HepG2 (cell line): ENCODE results near the gene PRM3. TPM values are rescaled to one million over a fixed set of nuclear protein-coding genes. Genes with fewer than 3 reads are reported as not detected.

ENCODE experiments used
- HOXA5 ChIP-seq: sonication (generic); formaldehyde crosslinking; IDR thresholded peaks from 2 replicates; pipeline ENCODE4 v1.4.0; 2020; ENCODE audit warnings: missing genetic modification reagents
- SRSF1 ChIP-seq: fragments of 200-400 bp; formaldehyde crosslinking; optimal IDR thresholded peaks from 2 replicates; pipeline ENCODE3; 2017; ENCODE audit warnings: mild to moderate bottlenecking, low read depth, low read length, moderate library complexity
- ZFP90 ChIP-seq: sonication (generic); formaldehyde crosslinking; IDR thresholded peaks from 2 replicates; pipeline ENCODE4 v1.8.0; 2022; ENCODE audit warnings: missing genetic modification reagents, mild to moderate bottlenecking, inconsistent platforms, borderline replicate concordance
- ZFY ChIP-seq: sonication (generic); formaldehyde crosslinking; IDR thresholded peaks from 2 replicates; pipeline ENCODE4 v1.4.0; 2020; ENCODE audit warnings: missing genetic modification reagents
- ZNF143 ChIP-seq: sonication (generic); formaldehyde crosslinking; IDR thresholded peaks from 2 replicates; pipeline ENCODE4 v1.4.0; 2020; ENCODE audit warnings: missing genetic modification reagents
- ZNF547 ChIP-seq: sonication (generic); formaldehyde crosslinking; IDR thresholded peaks from 2 replicates; pipeline ENCODE4 v1.5.1; 2020; ENCODE audit warnings: mild to moderate bottlenecking, missing genetic modification reagents
- ZNF776 ChIP-seq: sonication (generic); formaldehyde crosslinking; IDR thresholded peaks from 2 replicates; pipeline ENCODE4 v1.4.0; 2020; ENCODE audit warnings: mild to moderate bottlenecking, missing genetic modification reagents
- polyA plus RNA-seq, 8 experiments: library from polyadenylated mRNA; depleted of rRNA in 3 of 8; stranded (reverse) in 7 of 8; unstranded in 1 of 8; fragments of >200 nt; fragmentation: Illumina TruSeq in 4 of 8; extraction: Trizol in 4 of 8; gene quantifications; 2 replicates each; pipeline versions ENCODE4 v1.2.1 to v1.2.3, GENCODE V29; 2011 to 2016; ENCODE audit warnings: low read depth in 4 of 8, missing spikeins in 1 of 8, mixed read lengths in 1 of 8; ENCODE audit not compliant: insufficient read depth in 1 of 8
- total RNA-seq, 5 experiments: library from RNA; depleted of rRNA; stranded (reverse); fragments of >200 nt; fragmentation: Illumina TruSeq; extraction: Trizol; gene quantifications; 2 replicates each; pipeline ENCODE4 v1.2.3, GENCODE V29; 2016; ENCODE audit warnings: low read depth in 1 of 5
- TF ChIP-seq, protein P1 (sequence below): sonication (generic); formaldehyde crosslinking; IDR thresholded peaks from 2 replicates; pipeline ENCODE4 v1.5.1; 2020; ENCODE audit warnings: missing genetic modification reagents, mild to moderate bottlenecking, borderline replicate concordance
- TF ChIP-seq, protein P2 (sequence below): sonication (generic); formaldehyde crosslinking; IDR thresholded peaks from one replicate; pipeline ENCODE4 v1.5.1; 2020; ENCODE audit warnings: mild to moderate bottlenecking, missing genetic modification reagents; ENCODE audit errors: not compliant biosample characterization
- TF ChIP-seq, protein P3 (sequence below), 2 experiments: IDR thresholded peaks; 2 replicates each; pipeline ENCODE4 v1.6.1; 2011 to 2012; ENCODE audit warnings: low read length in 2 of 2, borderline replicate concordance in 1 of 2, low read depth in 1 of 2, mild to moderate bottlenecking in 1 of 2, moderate library complexity in 1 of 2
- TF ChIP-seq, protein P4 (sequence below): sonication (generic); formaldehyde crosslinking; IDR thresholded peaks from 2 replicates; pipeline ENCODE4 v1.8.0; 2022; ENCODE audit warnings: missing genetic modification reagents, mild to moderate bottlenecking, inconsistent platforms, borderline replicate concordance

Gene PRM3
- total and polyA plus RNA-seq, 2 of the 13 experiments (the other 11 are each of a cell fraction or from before 2014, with no cell fraction given), result not detected

DNA sequence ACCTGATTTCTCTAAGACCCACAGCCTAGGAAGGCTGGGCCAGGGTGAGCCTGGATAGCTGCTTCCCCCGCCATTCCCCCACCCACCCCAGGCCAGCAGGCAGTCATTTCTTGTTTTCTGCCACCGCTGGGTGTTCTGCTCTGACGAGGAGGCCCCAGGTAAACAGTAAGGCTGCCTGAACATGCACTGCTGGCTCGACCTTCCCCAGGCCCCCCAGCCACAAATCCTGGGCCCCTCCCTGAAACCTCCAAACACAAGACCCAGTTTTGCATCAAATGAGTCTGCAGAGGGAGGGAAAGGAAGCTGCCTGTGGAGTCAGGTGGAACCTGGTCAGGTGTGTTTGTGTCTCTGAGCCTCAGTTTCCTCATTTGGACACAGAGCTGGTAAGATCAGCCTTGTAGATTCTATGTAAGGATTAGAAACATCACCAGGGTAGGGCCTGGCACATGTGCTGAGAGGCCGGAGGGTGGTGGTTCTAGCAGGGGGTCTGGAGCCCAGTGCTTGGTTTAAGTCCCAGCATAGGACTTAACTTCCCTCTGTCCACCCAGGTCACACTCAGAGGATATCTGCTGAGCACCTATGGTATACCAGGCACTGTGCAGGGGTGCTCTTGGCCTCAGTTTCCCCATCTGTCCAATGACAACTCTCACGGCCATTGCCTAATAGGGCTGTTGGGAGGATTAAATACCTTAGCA lies 26.6 kb upstream of the PRM3 start (continued):
- 0 out of 2 replicates have a peak, but pooled peaks have one; percentile 41 for TF ChIP-seq HOXA5 (CRISPR knock-in tag)
- TF ChIP-seq ZNF143 (CRISPR knock-in tag), result 0 out of 2 replicates have a peak, but pooled peaks have one; percentile 22
- TF ChIP-seq ZFP90 (CRISPR knock-in tag), result 0 out of 2 replicates have a peak, but pooled peaks have one; percentile 52
- TF ChIP-seq, protein P1, sequence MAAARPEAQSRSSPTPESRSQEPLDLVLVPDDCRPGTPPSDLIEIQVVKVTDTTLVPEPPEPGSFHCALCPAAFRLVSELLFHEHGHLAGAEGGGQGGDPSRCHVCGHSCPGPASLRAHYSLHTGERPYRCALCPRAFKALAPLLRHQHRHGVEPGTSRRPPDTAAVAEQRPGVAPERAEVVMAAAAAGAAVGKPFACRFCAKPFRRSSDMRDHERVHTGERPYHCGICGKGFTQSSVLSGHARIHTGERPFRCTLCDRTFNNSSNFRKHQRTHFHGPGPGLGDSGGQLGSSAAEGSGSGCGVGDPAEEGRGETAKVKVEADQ, result peak; percentile 79; the same call in 1 of the 2 replicates
- TF ChIP-seq, protein P2, sequence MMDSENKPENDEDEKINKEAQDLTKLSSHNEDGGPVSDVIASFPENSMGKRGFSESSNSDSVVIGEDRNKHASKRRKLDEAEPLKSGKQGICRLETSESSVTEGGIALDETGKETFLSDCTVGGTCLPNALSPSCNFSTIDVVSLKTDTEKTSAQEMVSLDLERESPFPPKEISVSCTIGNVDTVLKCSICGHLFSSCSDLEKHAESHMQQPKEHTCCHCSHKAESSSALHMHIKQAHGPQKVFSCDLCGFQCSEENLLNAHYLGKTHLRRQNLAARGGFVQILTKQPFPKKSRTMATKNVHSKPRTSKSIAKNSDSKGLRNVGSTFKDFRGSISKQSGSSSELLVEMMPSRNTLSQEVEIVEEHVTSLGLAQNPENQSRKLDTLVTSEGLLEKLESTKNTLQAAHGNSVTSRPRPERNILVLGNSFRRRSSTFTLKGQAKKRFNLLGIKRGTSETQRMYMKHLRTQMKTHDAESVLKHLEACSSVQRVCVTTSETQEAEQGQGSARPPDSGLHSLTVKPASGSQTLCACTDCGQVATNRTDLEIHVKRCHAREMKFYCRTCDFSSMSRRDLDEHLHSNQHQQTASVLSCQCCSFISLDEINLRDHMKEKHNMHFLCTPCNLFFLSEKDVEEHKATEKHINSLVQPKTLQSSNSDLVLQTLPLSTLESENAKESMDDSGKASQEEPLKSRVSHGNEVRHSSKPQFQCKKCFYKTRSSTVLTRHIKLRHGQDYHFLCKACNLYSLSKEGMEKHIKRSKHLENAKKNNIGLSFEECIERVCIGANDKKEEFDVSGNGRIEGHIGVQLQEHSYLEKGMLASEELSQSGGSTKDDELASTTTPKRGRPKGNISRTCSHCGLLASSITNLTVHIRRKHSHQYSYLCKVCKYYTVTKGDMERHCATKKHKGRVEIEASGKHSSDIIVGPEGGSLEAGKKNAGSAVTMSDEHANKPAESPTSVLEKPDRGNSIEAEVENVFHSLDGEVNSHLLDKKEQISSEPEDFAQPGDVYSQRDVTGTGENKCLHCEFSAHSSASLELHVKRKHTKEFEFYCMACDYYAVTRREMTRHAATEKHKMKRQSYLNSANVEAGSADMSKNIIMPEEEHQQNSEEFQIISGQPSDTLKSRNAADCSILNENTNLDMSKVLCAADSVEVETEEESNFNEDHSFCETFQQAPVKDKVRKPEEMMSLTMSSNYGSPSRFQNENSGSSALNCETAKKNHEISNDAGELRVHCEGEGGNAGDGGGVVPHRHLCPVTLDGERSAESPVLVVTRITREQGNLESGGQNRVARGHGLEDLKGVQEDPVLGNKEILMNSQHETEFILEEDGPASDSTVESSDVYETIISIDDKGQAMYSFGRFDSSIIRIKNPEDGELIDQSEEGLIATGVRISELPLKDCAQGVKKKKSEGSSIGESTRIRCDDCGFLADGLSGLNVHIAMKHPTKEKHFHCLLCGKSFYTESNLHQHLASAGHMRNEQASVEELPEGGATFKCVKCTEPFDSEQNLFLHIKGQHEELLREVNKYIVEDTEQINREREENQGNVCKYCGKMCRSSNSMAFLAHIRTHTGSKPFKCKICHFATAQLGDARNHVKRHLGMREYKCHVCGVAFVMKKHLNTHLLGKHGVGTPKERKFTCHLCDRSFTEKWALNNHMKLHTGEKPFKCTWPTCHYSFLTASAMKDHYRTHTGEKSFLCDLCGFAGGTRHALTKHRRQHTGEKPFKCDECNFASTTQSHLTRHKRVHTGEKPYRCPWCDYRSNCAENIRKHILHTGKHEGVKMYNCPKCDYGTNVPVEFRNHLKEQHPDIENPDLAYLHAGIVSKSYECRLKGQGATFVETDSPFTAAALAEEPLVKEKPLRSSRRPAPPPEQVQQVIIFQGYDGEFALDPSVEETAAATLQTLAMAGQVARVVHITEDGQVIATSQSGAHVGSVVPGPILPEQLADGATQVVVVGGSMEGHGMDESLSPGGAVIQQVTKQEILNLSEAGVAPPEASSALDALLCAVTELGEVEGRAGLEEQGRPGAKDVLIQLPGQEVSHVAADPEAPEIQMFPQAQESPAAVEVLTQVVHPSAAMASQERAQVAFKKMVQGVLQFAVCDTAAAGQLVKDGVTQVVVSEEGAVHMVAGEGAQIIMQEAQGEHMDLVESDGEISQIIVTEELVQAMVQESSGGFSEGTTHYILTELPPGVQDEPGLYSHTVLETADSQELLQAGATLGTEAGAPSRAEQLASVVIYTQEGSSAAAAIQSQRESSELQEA (CRISPR knock-in tag), result peak; percentile 50
- peak; percentile 42 for TF ChIP-seq SRSF1
- peak; percentile 48 for TF ChIP-seq ZFY (CRISPR knock-in tag)
- TF ChIP-seq, protein P3, sequence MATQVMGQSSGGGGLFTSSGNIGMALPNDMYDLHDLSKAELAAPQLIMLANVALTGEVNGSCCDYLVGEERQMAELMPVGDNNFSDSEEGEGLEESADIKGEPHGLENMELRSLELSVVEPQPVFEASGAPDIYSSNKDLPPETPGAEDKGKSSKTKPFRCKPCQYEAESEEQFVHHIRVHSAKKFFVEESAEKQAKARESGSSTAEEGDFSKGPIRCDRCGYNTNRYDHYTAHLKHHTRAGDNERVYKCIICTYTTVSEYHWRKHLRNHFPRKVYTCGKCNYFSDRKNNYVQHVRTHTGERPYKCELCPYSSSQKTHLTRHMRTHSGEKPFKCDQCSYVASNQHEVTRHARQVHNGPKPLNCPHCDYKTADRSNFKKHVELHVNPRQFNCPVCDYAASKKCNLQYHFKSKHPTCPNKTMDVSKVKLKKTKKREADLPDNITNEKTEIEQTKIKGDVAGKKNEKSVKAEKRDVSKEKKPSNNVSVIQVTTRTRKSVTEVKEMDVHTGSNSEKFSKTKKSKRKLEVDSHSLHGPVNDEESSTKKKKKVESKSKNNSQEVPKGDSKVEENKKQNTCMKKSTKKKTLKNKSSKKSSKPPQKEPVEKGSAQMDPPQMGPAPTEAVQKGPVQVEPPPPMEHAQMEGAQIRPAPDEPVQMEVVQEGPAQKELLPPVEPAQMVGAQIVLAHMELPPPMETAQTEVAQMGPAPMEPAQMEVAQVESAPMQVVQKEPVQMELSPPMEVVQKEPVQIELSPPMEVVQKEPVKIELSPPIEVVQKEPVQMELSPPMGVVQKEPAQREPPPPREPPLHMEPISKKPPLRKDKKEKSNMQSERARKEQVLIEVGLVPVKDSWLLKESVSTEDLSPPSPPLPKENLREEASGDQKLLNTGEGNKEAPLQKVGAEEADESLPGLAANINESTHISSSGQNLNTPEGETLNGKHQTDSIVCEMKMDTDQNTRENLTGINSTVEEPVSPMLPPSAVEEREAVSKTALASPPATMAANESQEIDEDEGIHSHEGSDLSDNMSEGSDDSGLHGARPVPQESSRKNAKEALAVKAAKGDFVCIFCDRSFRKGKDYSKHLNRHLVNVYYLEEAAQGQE (IDR thresholded peaks at IDR 0.05; ENCODE audit: borderline replicate concordance in 1 of 2, low read depth in 1 of 2, low read length in 2 of 2), result no peak
- peak; percentile 32; the same call in 1 of the 2 replicates for TF ChIP-seq ZNF776 (CRISPR knock-in tag)
- 0 out of 2 replicates have a peak, but pooled peaks have one; percentile 68 for TF ChIP-seq ZNF547 (CRISPR knock-in tag)
- TF ChIP-seq, protein P4, sequence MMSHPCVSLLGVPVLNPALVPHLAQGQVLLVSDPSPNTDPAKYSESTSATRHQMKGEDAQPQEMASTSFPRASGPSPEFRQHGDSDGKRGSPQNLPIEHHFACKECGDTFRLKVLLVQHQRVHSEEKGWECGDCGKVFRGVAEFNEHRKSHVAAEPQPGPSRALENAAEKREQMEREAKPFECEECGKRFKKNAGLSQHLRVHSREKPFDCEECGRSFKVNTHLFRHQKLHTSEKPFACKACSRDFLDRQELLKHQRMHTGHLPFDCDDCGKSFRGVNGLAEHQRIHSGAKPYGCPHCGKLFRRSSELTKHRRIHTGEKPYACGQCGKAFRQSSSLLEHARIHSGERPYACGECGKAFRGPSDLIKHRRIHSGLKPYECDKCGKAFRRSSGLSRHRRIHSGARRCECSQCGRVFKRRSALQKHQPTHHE (CRISPR knock-in tag), result 0 out of 2 replicates have a peak, but pooled peaks have one; percentile 60
